IMR-90 (cell line): ENCODE measurements around the gene WEE2. TPM values are rescaled to one million over a fixed set of nuclear protein-coding genes. Genes with fewer than 3 reads are reported as not detected.

ENCODE experiments used
- ATAC-seq: fragments of 200-7000 bp; cut with Tn5 transposase; 2 replicates; pipeline ENCODE4 v1.9.1; 2020; ENCODE audit warnings: low read depth, mild to moderate bottlenecking, moderate library complexity
- BruUV-seq: library from RNA; stranded (reverse); fragments of 400-500 nt; replicated peaks from 2 replicates; lab custom pipeline; 2021; lab: Mats Ljungman, UMichigan
- CTCF ChIA-PET: fragments of 300-600 bp; formaldehyde crosslinking; extraction: SDS; loops from one replicate; lab custom pipeline; 2021; ENCODE audit warnings: antibody characterized with exemption; lab: Yijun Ruan, JAX
- POLR2A ChIA-PET: fragments of 300-600 bp; sonication (Branson Sonifier 250); formaldehyde crosslinking; loops from one replicate; lab custom pipeline; 2022; ENCODE audit warnings: antibody characterized with exemption; ENCODE audit not compliant: unreplicated experiment; lab: Charles Lee
- DNase-seq: peaks from one replicate; pipeline ENCODE4 v3.0.0; 2013
- H2AFZ ChIP-seq: replicated peaks from 2 replicates; pipeline ENCODE3; 2013; ENCODE audit warnings: low read length, mild to moderate bottlenecking; ENCODE audit not compliant: poor library complexity
- H2AK5ac ChIP-seq: 2 replicates; pipeline ENCODE4 v1.6.1; 2013; ENCODE audit warnings: low read depth, low read length, inconsistent platforms
- H2AK9ac ChIP-seq: replicated peaks from 2 replicates; pipeline ENCODE3; 2013; ENCODE audit warnings: mild to moderate bottlenecking, low read depth, low read length, moderate library complexity; ENCODE audit not compliant: poor library complexity
- H2BK120ac ChIP-seq: 2 replicates; pipeline ENCODE4 v1.6.1; 2013; ENCODE audit warnings: low read depth, low read length, inconsistent platforms
- H2BK15ac ChIP-seq: 3 replicates; pipeline ENCODE4 v1.6.1; 2013; ENCODE audit warnings: low read depth, low read length, inconsistent platforms
- H2BK20ac ChIP-seq: 2 replicates; pipeline ENCODE4 v1.6.1; 2013; ENCODE audit warnings: low read depth, mild to moderate bottlenecking, inconsistent platforms, low read length, moderate library complexity
- H2BK5ac ChIP-seq: 2 replicates; pipeline ENCODE4 v1.6.1; 2013; ENCODE audit warnings: mild to moderate bottlenecking, low read depth, low read length, inconsistent platforms; ENCODE audit not compliant: poor library complexity, severe bottlenecking
- H3K14ac ChIP-seq: replicated peaks from 2 replicates; pipeline ENCODE4 v1.6.1; 2013; ENCODE audit warnings: low read depth, low read length, inconsistent platforms
- H3K18ac ChIP-seq: 2 replicates; pipeline ENCODE4 v1.6.1; 2013; ENCODE audit warnings: low read depth, low read length, control low read depth
- H3K23ac ChIP-seq: 2 replicates; pipeline ENCODE4 v1.6.1; 2013; ENCODE audit warnings: low read depth, low read length, inconsistent platforms
- H3K27ac ChIP-seq: 2 replicates; pipeline ENCODE4 v1.5.1; 2013; ENCODE audit warnings: mild to moderate bottlenecking, control low read depth, low read length; ENCODE audit not compliant: insufficient read depth
- H3K27me3 ChIP-seq: 2 replicates; pipeline ENCODE4 v1.6.1; 2013; ENCODE audit warnings: low read length; ENCODE audit not compliant: control insufficient read depth, insufficient read depth
- H3K36me3 ChIP-seq: 2 replicates; pipeline ENCODE4 v1.6.1; 2013; ENCODE audit warnings: low read length, mixed read lengths; ENCODE audit not compliant: control insufficient read depth, insufficient read depth
- H3K4ac ChIP-seq: 2 replicates; pipeline ENCODE4 v1.6.1; 2013; ENCODE audit warnings: low read depth, low read length, inconsistent platforms
- H3K4me1 ChIP-seq: 2 replicates; pipeline ENCODE4 v1.6.1; 2013; ENCODE audit warnings: low read length, mixed read lengths; ENCODE audit not compliant: control insufficient read depth, insufficient read depth
- H3K4me2 ChIP-seq: 2 replicates; pipeline ENCODE4 v1.6.1; 2013; ENCODE audit warnings: low read depth, mild to moderate bottlenecking, control low read depth, low read length, moderate library complexity
- H3K4me3 ChIP-seq: 2 replicates; pipeline ENCODE4 v1.5.1; 2013; ENCODE audit warnings: low read depth, mild to moderate bottlenecking, control low read depth, low read length, moderate library complexity; ENCODE audit not compliant: insufficient read depth
- H3K56ac ChIP-seq: 2 replicates; pipeline ENCODE4 v1.6.1; 2013; ENCODE audit warnings: low read length, inconsistent platforms; ENCODE audit not compliant: insufficient read depth; ENCODE audit errors: extremely low read depth
- H3K79me1 ChIP-seq, 2 experiments: 2 replicates each; pipeline ENCODE4 v1.6.1; 2013; ENCODE audit warnings: low read length in 2 of 2, inconsistent platforms in 1 of 2, low read depth in 1 of 2
- H3K9ac ChIP-seq: 2 replicates; pipeline ENCODE4 v1.6.1; 2013; ENCODE audit warnings: low read depth, low read length, control low read depth
- H3K9me1 ChIP-seq: 2 replicates; pipeline ENCODE4 v1.6.1; 2013; ENCODE audit warnings: low read length, inconsistent platforms; ENCODE audit not compliant: insufficient read depth
- H3K9me3 ChIP-seq: 2 replicates; pipeline ENCODE4 v1.6.1; 2013; ENCODE audit warnings: low read length; ENCODE audit not compliant: control insufficient read depth, insufficient read depth
- H4K20me1 ChIP-seq: 2 replicates; pipeline ENCODE4 v1.6.1; 2013; ENCODE audit warnings: low read length, inconsistent platforms; ENCODE audit not compliant: insufficient read depth
- H4K5ac ChIP-seq: 2 replicates; pipeline ENCODE4 v1.6.1; 2013; ENCODE audit warnings: mild to moderate bottlenecking, low read depth, low read length, control low read depth
- H4K8ac ChIP-seq, 2 experiments: 2 replicates each; pipeline ENCODE4 v1.6.1; 2013; ENCODE audit warnings: low read depth in 2 of 2, low read length in 2 of 2, control low read depth in 1 of 2, inconsistent platforms in 1 of 2
- H4K91ac ChIP-seq: 2 replicates; pipeline ENCODE4 v1.6.1; 2013; ENCODE audit warnings: low read depth, low read length, inconsistent platforms; ENCODE audit not compliant: insufficient read depth
- BHLHE40 ChIP-seq: fragments of 150-350 bp; IDR thresholded peaks from 2 replicates; pipeline ENCODE4 v1.6.1; 2016; ENCODE audit warnings: mild to moderate bottlenecking, low read depth, low read length
- CEBPB ChIP-seq: IDR thresholded peaks from 2 replicates; pipeline ENCODE4 v1.6.1; 2012; ENCODE audit warnings: low read depth, low read length, improper control_type of control experiment
- CHD1 ChIP-seq: IDR thresholded peaks from 2 replicates; pipeline ENCODE4 v1.6.1; 2012; ENCODE audit warnings: low read depth, low read length, improper control_type of control experiment
- ELK1 ChIP-seq: fragments of 150-350 bp; IDR thresholded peaks from 2 replicates; pipeline ENCODE4 v1.6.1; 2016; ENCODE audit warnings: low read depth, mild to moderate bottlenecking, low read length, moderate library complexity, borderline replicate concordance
- MAFK ChIP-seq: IDR thresholded peaks from 2 replicates; pipeline ENCODE4 v1.6.1; 2012; ENCODE audit warnings: low read depth, low read length, improper control_type of control experiment
- MAZ ChIP-seq: IDR thresholded peaks from 2 replicates; pipeline ENCODE4 v1.6.1; 2012; ENCODE audit warnings: low read depth, mild to moderate bottlenecking, low read length, improper control_type of control experiment, moderate library complexity, borderline replicate concordance
- NFE2L2 ChIP-seq: fragments of 150-350 bp; IDR thresholded peaks from 2 replicates; pipeline ENCODE4 v1.6.1; 2016; ENCODE audit warnings: low read depth, mild to moderate bottlenecking, low read length
- POLR2A ChIP-seq: IDR thresholded peaks from 2 replicates; pipeline ENCODE4 v1.6.1; 2012; ENCODE audit warnings: mild to moderate bottlenecking, low read depth, low read length
- RAD21 ChIP-seq: IDR thresholded peaks from 2 replicates; pipeline ENCODE4 v1.6.1; 2012; ENCODE audit warnings: low read length, improper control_type of control experiment
- RCOR1 ChIP-seq: IDR thresholded peaks from 2 replicates; pipeline ENCODE4 v1.6.1; 2012; ENCODE audit warnings: mild to moderate bottlenecking, low read length, improper control_type of control experiment; ENCODE audit not compliant: insufficient replicate concordance
- RFX5 ChIP-seq: IDR thresholded peaks from 2 replicates; pipeline ENCODE4 v1.8.0; 2012; ENCODE audit warnings: low read depth, mild to moderate bottlenecking, low read length, moderate library complexity
- SMC3 ChIP-seq: fragments of 150-350 bp; IDR thresholded peaks from 2 replicates; pipeline ENCODE4 v1.6.1; 2016; ENCODE audit warnings: low read depth, mild to moderate bottlenecking, antibody characterized with exemption, low read length, moderate library complexity
- WGBS, 2 experiments: methylation state at CpG; one replicate each; pipeline versions ENCODE4 v1.1.5 to v1.1.7; 2013; ENCODE audit warnings: missing lambda C conversion rate in 2 of 2; ENCODE audit not compliant: insufficient read length in 1 of 2; ENCODE audit errors: extremely low coverage in 2 of 2; 5-methylcytosine and 5-hydroxymethylcytosine counted together
- dilution Hi-C: fragments of 300-500 bp; cut with HindIII; formaldehyde crosslinking; loops from one replicate; pipeline ENCODE4 v1.14.3; 2018; ENCODE audit warnings: low sequenced_read_pairs; ENCODE audit not compliant: unreplicated experiment
- in situ Hi-C: fragments of 300-500 bp; cut with MboI; formaldehyde crosslinking; loops from 3 replicates; pipeline ENCODE4 v1.14.3; 2019; ENCODE audit warnings: low sequenced_read_pairs, inconsistent platforms, mixed read lengths
- intact Hi-C: fragments of 100-400 bp; cut with micrococcal nuclease; formaldehyde crosslinking; loops from 2 replicates; pipeline ENCODE4 v1.10.0; 2022
- polyA plus RNA-seq, 3 experiments: library from polyadenylated mRNA; depleted of rRNA; stranded (reverse); fragments of >200 nt; gene quantifications; 2 replicates each; pipeline ENCODE4 v1.2.3, GENCODE V29; 2012; ENCODE audit warnings: low replicate concordance in 1 of 3
- total RNA-seq: library from RNA; depleted of rRNA; stranded (reverse); fragments of >200 nt; gene quantifications from 2 replicates; pipeline ENCODE4 v1.2.3, GENCODE V29; 2012
- TF ChIP-seq, protein P1 (sequence below): fragments of 150-350 bp; IDR thresholded peaks from 2 replicates; pipeline ENCODE4 v1.6.1; 2017; ENCODE audit warnings: mild to moderate bottlenecking, antibody characterized with exemption, low read length, low read depth

WEE2 gene
- total and polyA plus RNA-seq, 2 of the 4 experiments (the other 2 are of a cell fraction) = not detected

GRCh38 chr7:141673346-141673745, 34.8 kb upstream of the WEE2 start:
- H2AK9ac ChIP-seq = no peak overlapping the region
- H3K56ac ChIP-seq = no peak overlapping the region
- H4K20me1 ChIP-seq = no peaks in the 10 kb centered on the region
- no peak overlapping the region for H3K18ac ChIP-seq
- no TSS peak for BruUV-seq
- peaks cover 1% of the 10 kb centered on the region; the same call in 1 of the 2 replicates for H3K36me3 ChIP-seq
- H3K9me3 ChIP-seq = no peaks in the 10 kb centered on the region
- intact Hi-C loops = no loop called here
- in situ Hi-C loops = no loop called here
- no peak overlapping the region for H2BK20ac ChIP-seq
- no CpG with 5 or more reads among the region's 3 CpGs for WGBS, 2 experiments
- H2AFZ ChIP-seq = no peak overlapping the region
- H3K9me1 ChIP-seq = no peaks in the 10 kb centered on the region
- no peak overlapping the region for H2BK5ac ChIP-seq
- H3K9ac ChIP-seq = no peak overlapping the region
- no peak overlapping the region for H3K27ac ChIP-seq
- H4K8ac ChIP-seq = no peak overlapping the region
- H4K91ac ChIP-seq = no peak overlapping the region
- TF ChIP-seq POLR2A (no peak), MAFK (no peak), RAD21 (no peak), CHD1 (no peak), ELK1 (no peak), RFX5 (no peak), MAZ (no peak), NFE2L2 (no peak), RCOR1 (no peak), BHLHE40 (no peak), CEBPB (no peak), SMC3 (no peak)
- TF ChIP-seq, protein P1, sequence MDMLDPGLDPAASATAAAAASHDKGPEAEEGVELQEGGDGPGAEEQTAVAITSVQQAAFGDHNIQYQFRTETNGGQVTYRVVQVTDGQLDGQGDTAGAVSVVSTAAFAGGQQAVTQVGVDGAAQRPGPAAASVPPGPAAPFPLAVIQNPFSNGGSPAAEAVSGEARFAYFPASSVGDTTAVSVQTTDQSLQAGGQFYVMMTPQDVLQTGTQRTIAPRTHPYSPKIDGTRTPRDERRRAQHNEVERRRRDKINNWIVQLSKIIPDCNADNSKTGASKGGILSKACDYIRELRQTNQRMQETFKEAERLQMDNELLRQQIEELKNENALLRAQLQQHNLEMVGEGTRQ = no peak
- no peak overlapping the region for H3K4me3 ChIP-seq
- ATAC-seq (no peak), DNase-seq (no peak)
- POLR2A ChIA-PET = no interaction called here
- H4K5ac ChIP-seq = no peak overlapping the region
- H2BK120ac ChIP-seq = no peak overlapping the region
- no peaks in the 10 kb centered on the region for H3K4me1 ChIP-seq
- no peak overlapping the region for H3K4ac ChIP-seq
- no peak overlapping the region for H3K4me2 ChIP-seq
- H2BK15ac ChIP-seq = no peak overlapping the region
- no peak overlapping the region for H3K23ac ChIP-seq
- no peaks in the 10 kb centered on the region for H3K79me1 ChIP-seq
- H3K27me3 ChIP-seq = no peaks in the 10 kb centered on the region
- CTCF ChIA-PET = no interaction called here
- H3K14ac ChIP-seq = no peak overlapping the region
- dilution Hi-C loops = no loop called here
- H2AK5ac ChIP-seq = no peak overlapping the region
